Right lobe of liver (tissue), 6 donors: ENCODE data around the gene TEX11. TPM values are rescaled to one million over a fixed set of nuclear protein-coding genes. Genes with fewer than 3 reads are reported as not detected.

Experiments
- ATAC-seq, 4 donors: fragments of 200-7000 bp; cut with Tn5 transposase; one replicate each; pipeline ENCODE4 v1.9.1; 2020; ENCODE audit warnings: mild to moderate bottlenecking in 4 of 4, moderate library complexity in 4 of 4
- DNase-seq, 3 donors: peaks; one replicate each; pipeline ENCODE4 v3.0.0-alpha.2; 2020
- H3K27ac ChIP-seq, 3 donors: fragments of 200-600 bp; one replicate each; pipeline ENCODE4 v1.8.0; 2022
- H3K27me3 ChIP-seq, 2 donors: fragments of 200-600 bp; one replicate each; pipeline ENCODE4 v1.8.0; 2022
- H3K36me3 ChIP-seq, 4 donors: fragments of 200-600 bp; sonication (generic) in 1 of 4; one replicate each; pipeline versions ENCODE4 v1.5.1 to v1.8.0; 2017 to 2022; ENCODE audit warnings: control low read depth in 1 of 4
- H3K4me1 ChIP-seq, 4 donors: fragments of 200-600 bp; sonication (generic) in 1 of 4; one replicate each; pipeline versions ENCODE4 v1.5.1 to v1.8.0; 2017 to 2022; ENCODE audit warnings: control low read depth in 1 of 4
- H3K4me3 ChIP-seq, 3 donors: fragments of 200-600 bp; one replicate each; pipeline ENCODE4 v1.8.0; 2022
- H3K9me3 ChIP-seq, 4 donors: fragments of 200-600 bp; sonication (generic) in 1 of 4; one replicate each; pipeline versions ENCODE4 v1.5.1 to v1.8.0; 2017 to 2022; ENCODE audit warnings: control low read depth in 1 of 4
- CTCF ChIP-seq, 4 donors: fragments of 200-600 bp in 3 of 4; fragments of 450-650 bp in 1 of 4; IDR thresholded peaks; one replicate each; pipeline versions ENCODE4 v1.5.1 to v1.8.0; 2016 to 2022; ENCODE audit warnings: antibody characterized with exemption in 4 of 4, mild to moderate bottlenecking in 2 of 4
- POLR2A ChIP-seq: fragments of 450-650 bp; IDR thresholded peaks from one replicate; pipeline ENCODE4 v1.6.1; 2017; ENCODE audit warnings: antibody characterized with exemption, mild to moderate bottlenecking
- WGBS: methylation state at CpG from one replicate; pipeline ENCODE4 v1.1.6; 2018; ENCODE audit warnings: low coverage, low lambda C conversion rate; ENCODE audit not compliant: insufficient coverage; ENCODE audit errors: missing lambda C conversion rate; 5-methylcytosine and 5-hydroxymethylcytosine counted together
- intact Hi-C, 2 donors: fragments of 100-400 bp; cut with DNase I; formaldehyde crosslinking; loops; one replicate each; pipeline versions ENCODE4 v1.11.2 to v1.14.1; 2022
- total RNA-seq, 6 experiments: library from RNA; depleted of rRNA in 2 of 6; stranded (reverse); fragments of >200 nt in 2 of 6; fragmentation: NEBNext Ultra II Directional in 3 of 6; extraction: Animal tissue kit (Norgen Biotek cat#: 25700) in 3 of 6; gene quantifications; one replicate each; pipeline versions ENCODE4 v1.1.0 to v1.2.4, GENCODE V29; 2016 to 2023
- donor health status: DM: no; HTN: yes; CAD: no.
- donor health status: DM: no; HTN: no; CAD: no.
- donor health status: DM: no; HTN: no; CAD: no.
- donor health status: DM: no; HTN: yes; CAD: no.
- donor health status: DM: no; HTN: yes; CAD: no.

The TEX11 gene
- total RNA-seq, 6 experiments from 2014 or later = 0.09 TPM; not detected in 5

DNA sequence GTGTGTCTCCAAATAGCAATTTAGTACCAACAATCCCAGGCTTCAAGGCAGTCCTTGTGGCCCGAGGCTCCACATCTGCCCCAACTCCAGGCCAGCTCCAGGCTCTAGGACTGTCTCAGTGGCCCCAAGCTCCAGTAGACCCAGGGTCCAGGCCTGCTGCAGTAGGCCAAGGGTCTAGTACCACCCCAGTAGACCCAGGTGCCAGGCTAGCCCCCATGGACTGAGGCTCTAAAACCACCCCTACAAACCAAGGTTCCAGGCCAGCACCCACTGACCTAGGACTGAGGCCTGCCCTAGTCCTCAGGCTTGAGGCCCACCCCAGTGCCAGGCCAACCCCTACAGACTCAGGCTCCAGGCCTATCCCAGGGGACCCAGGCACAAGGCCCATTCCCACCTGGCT, 272.3 kb downstream of the TEX11 start:
- peak in 1 of 4 donors; percentile 38 for ATAC-seq
- TF ChIP-seq CTCF (IDR thresholded peaks at IDR 0.05) (no peak), POLR2A (no peak)
- Histone ChIP-seq H3K27ac (no peak overlapping the region), H3K9me3 (no peaks in the 10 kb centered on the region), H3K27me3 (no peaks in the 10 kb centered on the region), H3K4me3 (no peak overlapping the region), H3K36me3 (no peaks in the 10 kb centered on the region), H3K4me1 (no peaks in the 10 kb centered on the region)
- intact Hi-C loops = no loop called here
- DNase-seq = no peak
- WGBS = no CpG with 5 or more reads among the region's 1 CpG

DNA sequence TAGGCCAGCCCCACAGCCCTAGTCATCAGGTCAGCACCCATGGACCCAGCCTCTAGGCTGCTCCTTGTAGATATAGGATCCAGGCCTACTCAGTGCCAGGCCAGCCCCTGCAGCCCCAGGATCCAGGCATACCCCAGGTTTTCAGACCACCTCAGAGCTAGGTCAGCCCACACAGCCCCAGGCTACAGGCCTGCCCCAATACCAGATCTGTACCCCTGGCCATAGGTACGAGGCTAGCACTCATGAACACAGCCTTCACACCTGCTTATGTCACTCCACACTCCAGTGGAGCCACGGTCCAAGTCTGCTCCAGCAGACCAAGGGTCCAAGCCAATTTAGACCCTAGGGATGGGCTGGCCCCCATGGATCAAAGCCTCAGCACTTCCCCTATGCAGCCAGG, 272.8 kb downstream of the TEX11 start:
- DNase-seq (peak in 1 of 3 donors; percentile 38), ATAC-seq (peak in 1 of 4 donors; percentile 33)
- TF ChIP-seq POLR2A = no peak
- no peak for TF ChIP-seq CTCF (IDR thresholded peaks at IDR 0.05)
- WGBS = no CpG with 5 or more reads among the region's 2 CpGs
- intact Hi-C loops = no loop called here
- no peaks in the 10 kb centered on the region for H3K4me1 ChIP-seq
- H3K9me3 ChIP-seq = no peaks in the 10 kb centered on the region
- no peaks in the 10 kb centered on the region for H3K36me3 ChIP-seq
- no peak overlapping the region for H3K27ac ChIP-seq
- H3K27me3 ChIP-seq = no peaks in the 10 kb centered on the region
- no peak overlapping the region for H3K4me3 ChIP-seq

DNA sequence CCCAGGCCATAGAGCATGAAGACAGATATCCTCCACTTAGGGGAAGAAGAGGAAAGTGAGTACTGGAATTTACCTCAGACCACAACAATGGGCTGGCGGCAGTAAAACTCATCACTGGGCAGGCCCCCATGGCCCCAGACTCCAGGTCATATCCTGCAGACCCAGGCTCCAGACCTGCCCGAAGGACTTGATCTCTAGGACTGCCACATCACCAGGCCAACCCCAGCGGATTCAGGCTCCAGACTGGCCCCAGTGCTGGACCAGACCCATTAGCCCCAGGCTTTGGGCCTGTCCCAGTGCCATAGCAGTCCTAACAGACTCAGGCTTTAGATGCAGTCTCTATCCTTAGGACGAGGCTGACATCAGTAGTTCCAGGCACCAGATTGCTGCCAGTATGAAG, 273.3 kb downstream of the TEX11 start:
- H3K9me3 ChIP-seq = no peaks in the 10 kb centered on the region
- H3K27ac ChIP-seq = no peak overlapping the region
- H3K4me1 ChIP-seq = no peaks in the 10 kb centered on the region
- no peaks in the 10 kb centered on the region for H3K36me3 ChIP-seq
- WGBS = 29% methylated on average over 1 of the region's 4 CpGs
- DNase-seq (peak in 1 of 3 donors; percentile 39), ATAC-seq (peak in 1 of 4 donors; percentile 19)
- H3K27me3 ChIP-seq = no peaks in the 10 kb centered on the region
- TF ChIP-seq POLR2A (no peak), CTCF (IDR thresholded peaks at IDR 0.05) (no peak)
- H3K4me3 ChIP-seq = no peak overlapping the region
- intact Hi-C loops = no loop called here

DNA sequence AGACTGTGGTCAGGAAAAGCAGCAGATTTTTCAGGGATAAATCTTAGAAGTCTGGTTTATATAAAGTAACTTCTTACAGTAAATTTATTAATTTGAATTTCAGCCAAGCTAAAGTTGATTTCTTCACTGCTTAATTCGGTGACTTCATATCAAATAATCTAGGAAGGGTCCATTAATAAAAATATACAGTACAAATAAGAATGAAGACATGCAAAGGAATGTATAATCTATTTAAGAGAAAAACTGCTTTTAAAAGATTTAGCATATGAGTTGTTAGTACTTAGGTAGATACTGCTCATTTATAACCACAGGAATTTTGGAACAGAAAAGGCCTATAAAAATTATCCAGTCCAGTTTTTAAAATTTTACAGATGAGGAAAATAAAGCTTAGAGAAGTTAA, 286.8 kb downstream of the TEX11 start:
- Histone ChIP-seq H3K27ac (no peak overlapping the region), H3K9me3 (no peaks in the 10 kb centered on the region), H3K27me3 (no peaks in the 10 kb centered on the region), H3K4me3 (no peak overlapping the region), H3K36me3 (no peaks in the 10 kb centered on the region), H3K4me1 (no peaks in the 10 kb centered on the region)
- ATAC-seq (no peak), DNase-seq (no peak)
- intact Hi-C loops = no loop called here
- 47% methylated on average over 1 of the region's 1 CpG for WGBS
- TF ChIP-seq CTCF (IDR thresholded peaks at IDR 0.05) (no peak), POLR2A (no peak)

DNA sequence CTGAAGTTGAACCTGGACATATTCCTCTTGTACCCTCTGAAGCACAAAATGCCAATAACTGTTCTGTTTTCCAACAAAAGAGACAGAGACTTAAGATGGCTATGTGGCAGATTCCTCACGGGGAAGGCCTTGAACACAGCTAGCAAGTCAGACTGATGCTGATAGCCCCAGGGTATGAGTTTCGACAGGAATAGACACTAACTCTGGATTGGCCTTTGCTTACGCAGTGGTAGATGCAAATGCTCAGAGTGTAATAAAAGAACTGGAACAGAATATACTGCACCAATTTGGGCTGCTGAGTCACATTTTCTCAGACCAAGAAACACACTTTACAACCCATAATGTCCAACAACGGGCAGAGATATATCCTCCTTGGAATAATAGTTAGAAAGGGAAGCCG, 290.0 kb downstream of the TEX11 start:
- 63% methylated on average over 5 of the region's 5 CpGs for WGBS
- Histone ChIP-seq H3K27me3 (no peaks in the 10 kb centered on the region), H3K4me1 (no peaks in the 10 kb centered on the region), H3K36me3 (no peaks in the 10 kb centered on the region), H3K9me3 (no peaks in the 10 kb centered on the region), H3K4me3 (no peak overlapping the region), H3K27ac (no peak overlapping the region)
- intact Hi-C loops = no loop called here
- ATAC-seq (no peak), DNase-seq (no peak)
- no peak for TF ChIP-seq POLR2A
- TF ChIP-seq CTCF (IDR thresholded peaks at IDR 0.05) = no peak
